GM12874 (cell line): ENCODE measurements around the gene PBX3.

Source experiments
- CTCF ChIP-seq: IDR thresholded peaks from 2 replicates; pipeline ENCODE4 v1.5.1; 2011; ENCODE audit warnings: low read depth, mild to moderate bottlenecking, control low read depth, low read length, moderate library complexity; ENCODE audit not compliant: insufficient read depth

Gene PBX3

GRCh38 chr9:125707472-125707804, 39.7 kb upstream of the PBX3 start:
- TF ChIP-seq CTCF = no peak

- TF ChIP-seq CTCF = no peak
These were observed 20.6 kb upstream of the PBX3 start for GRCh38 chr9:125726456-125727132.

GRCh38 chr9:125730168-125730567, 17.0 kb upstream of the PBX3 start:
- TF ChIP-seq CTCF = no peak

- no peak for TF ChIP-seq CTCF
These were observed 14.6 kb upstream of the PBX3 start for GRCh38 chr9:125732562-125732961.

- TF ChIP-seq CTCF = no peak
These were observed 7.7 kb upstream of the PBX3 start for GRCh38 chr9:125739436-125739835.

GRCh38 chr9:125742657-125743056, 4.5 kb upstream of the PBX3 start:
- TF ChIP-seq CTCF = no peak

GRCh38 chr9:125743682-125744428, 3.3 kb upstream of the PBX3 start:
- TF ChIP-seq CTCF = no peak
